Chondrocyte (in vitro differentiated cells): ENCODE measurements around the gene KIF1A. TPM values are rescaled to one million over a fixed set of nuclear protein-coding genes. Genes with fewer than 3 reads are reported as not detected.

Experiments
- DNase-seq: peaks from one replicate; pipeline ENCODE4 v3.0.0; 2021; ENCODE audit warnings: mixed read lengths, low spot score
- H3K27ac Mint-ChIP-seq: one replicate; pipeline ENCODE4 v1.8.0; 2021; ENCODE audit warnings: mild to moderate bottlenecking, moderate library complexity, mixed read lengths; ENCODE audit not compliant: unreplicated experiment
- H3K27me3 Mint-ChIP-seq: 2 replicates; pipeline ENCODE4 v1.8.0; 2021; ENCODE audit warnings: low read depth, mixed read lengths
- H3K36me3 Mint-ChIP-seq: 2 replicates; pipeline ENCODE4 v1.8.0; 2021; ENCODE audit warnings: low read depth, mixed read lengths
- H3K4me1 Mint-ChIP-seq: 2 replicates; pipeline ENCODE4 v1.8.0; 2021; ENCODE audit warnings: low read depth, mild to moderate bottlenecking, mixed read lengths
- H3K4me3 Mint-ChIP-seq: one replicate; pipeline ENCODE4 v1.8.0; 2021; ENCODE audit warnings: mild to moderate bottlenecking, moderate library complexity, mixed read lengths; ENCODE audit not compliant: unreplicated experiment
- H3K9me3 Mint-ChIP-seq: 2 replicates; pipeline ENCODE4 v1.8.0; 2021; ENCODE audit warnings: low read depth, mixed read lengths
- CTCF ChIP-seq: fragments of 200-600 bp; sonication (generic); IDR thresholded peaks from 2 replicates; pipeline ENCODE4 v1.5.0; 2021; ENCODE audit warnings: antibody characterized with exemption, mild to moderate bottlenecking, moderate library complexity
- total RNA-seq: library from RNA; stranded (reverse); gene quantifications from 3 replicates; pipeline ENCODE4 v1.2.1, GENCODE V29; 2021

Gene KIF1A
- total RNA-seq, 1 donor from 2014 or later = 60.0 TPM

- no peak overlapping the region for H3K4me3 Mint-ChIP-seq
- H3K4me1 Mint-ChIP-seq = no peaks in the 10 kb centered on the region
- H3K27me3 Mint-ChIP-seq = no peaks in the 10 kb centered on the region
- no peak for TF ChIP-seq CTCF
- H3K27ac Mint-ChIP-seq = no peak overlapping the region
- no peaks in the 10 kb centered on the region for H3K9me3 Mint-ChIP-seq
- peaks cover 2% of the 10 kb centered on the region for H3K36me3 Mint-ChIP-seq
- DNase-seq = no peak
Measured at GRCh38 chr2:240787521-240788472, 32.2 kb downstream of the KIF1A start.

- Mint-ChIP-seq H3K27ac (no peak overlapping the region), H3K36me3 (peaks cover 2% of the 10 kb centered on the region)
- DNase-seq = no peak
Measured at GRCh38 chr2:240786871-240787311, 33.1 kb downstream of the KIF1A start.

GRCh38 chr2:240786355-240786841 lies 33.6 kb downstream of the KIF1A start:
- Mint-ChIP-seq H3K4me3 (no peak overlapping the region), H3K9me3 (no peaks in the 10 kb centered on the region), H3K36me3 (peaks cover 2% of the 10 kb centered on the region), H3K4me1 (no peaks in the 10 kb centered on the region), H3K27ac (no peak overlapping the region), H3K27me3 (no peaks in the 10 kb centered on the region)
- TF ChIP-seq CTCF = no peak
- DNase-seq = peak; percentile 80

More at GRCh38 chr2:240786871-240787311, 33.1 kb downstream of the KIF1A start:
- no peaks in the 10 kb centered on the region for H3K9me3 Mint-ChIP-seq
- H3K4me1 Mint-ChIP-seq = no peaks in the 10 kb centered on the region
- no peaks in the 10 kb centered on the region for H3K27me3 Mint-ChIP-seq
- TF ChIP-seq CTCF = no peak
- no peak overlapping the region for H3K4me3 Mint-ChIP-seq

GRCh38 chr2:240785424-240786335 lies 34.3 kb downstream of the KIF1A start:
- Mint-ChIP-seq H3K4me1 (no peaks in the 10 kb centered on the region), H3K36me3 (peaks cover 2% of the 10 kb centered on the region), H3K27ac (no peak overlapping the region), H3K4me3 (no peak overlapping the region), H3K27me3 (no peaks in the 10 kb centered on the region), H3K9me3 (no peaks in the 10 kb centered on the region)
- no peak for TF ChIP-seq CTCF
- DNase-seq = peak; percentile 74
